Measurements from ENCODE around the gene CNTNAP2.

- no peak for TF ChIP-seq EZH2 (IDR thresholded peaks at IDR 0.05; ENCODE audit: insufficient read depth, poor library complexity, severe bottlenecking)
- no peak for TF ChIP-seq EZH2phosphoT487 (IDR thresholded peaks at IDR 0.05; ENCODE audit: insufficient read depth, low read depth)
These were observed 91.9 kb downstream of the CNTNAP2 start for GRCh38 chr7:146208492-146208891.

All from GM23248 (cell line).